H1 (cell line): ENCODE measurements around the gene DEAF1. TPM values are rescaled to one million over a fixed set of nuclear protein-coding genes. Genes with fewer than 3 reads are reported as not detected.

Source experiments
- CTCF ChIA-PET: fragments of 300-600 bp; sonication (Branson Sonifier 250); formaldehyde crosslinking; loops from one replicate; lab custom pipeline; 2021; ENCODE audit not compliant: partially characterized antibody; lab: Charles Lee
- POLR2A ChIA-PET: fragments of 300-600 bp; sonication (Branson Sonifier 250); formaldehyde crosslinking; loops from one replicate; lab custom pipeline; 2021; ENCODE audit warnings: inconsistent platforms; ENCODE audit not compliant: partially characterized antibody; lab: Charles Lee
- DNase-seq, 2 experiments: peaks; one replicate each; pipeline versions ENCODE4 v3.0.0 to v3.0.0-alpha.2; 2010 to 2022; ENCODE audit warnings: low spot score in 2 of 2, low read depth in 1 of 2, mixed read lengths in 1 of 2
- FAIRE-seq: peaks from 2 replicates; lab custom pipeline; 2011; peaks lifted over from hg19 to GRCh38; lab: Jason Lieb, UNC
- H2AFZ ChIP-seq: 2 replicates; pipeline ENCODE4 v1.8.1; 2012; ENCODE audit warnings: low read length, inconsistent platforms
- H2AK5ac ChIP-seq: 2 replicates; pipeline ENCODE4 v1.6.1; 2013; ENCODE audit warnings: low read depth, low read length
- H2BK120ac ChIP-seq: replicated peaks from 2 replicates; pipeline ENCODE3; 2013; ENCODE audit warnings: low read depth, low read length, inconsistent platforms
- H2BK12ac ChIP-seq: 2 replicates; pipeline ENCODE4 v1.6.1; 2013; ENCODE audit warnings: low read depth, low read length
- H2BK15ac ChIP-seq: 2 replicates; pipeline ENCODE4 v1.6.1; 2013; ENCODE audit warnings: low read length
- H2BK20ac ChIP-seq: 2 replicates; pipeline ENCODE4 v1.6.1; 2013; ENCODE audit warnings: low read length
- H2BK5ac ChIP-seq: 2 replicates; pipeline ENCODE4 v1.6.1; 2013; ENCODE audit warnings: low read depth, low read length
- H3K14ac ChIP-seq: 2 replicates; pipeline ENCODE4 v1.6.1; 2013; ENCODE audit warnings: inconsistent platforms; ENCODE audit not compliant: insufficient read length
- H3K18ac ChIP-seq: 2 replicates; pipeline ENCODE4 v1.6.1; 2013; ENCODE audit warnings: low read length; ENCODE audit errors: extremely low read depth
- H3K23ac ChIP-seq: 2 replicates; pipeline ENCODE4 v1.6.1; 2013; ENCODE audit warnings: inconsistent platforms; ENCODE audit not compliant: insufficient read length
- H3K23me2 ChIP-seq: 2 replicates; pipeline ENCODE4 v1.6.1; 2013; ENCODE audit warnings: low read depth, low read length
- H3K27ac ChIP-seq: 2 replicates; pipeline ENCODE4 v1.6.1; 2011; ENCODE audit warnings: low read depth, low read length, inconsistent platforms
- H3K27me3 ChIP-seq, 4 experiments: replicated peaks in 1 of 4; 1 replicate in 1 of 4; 2 replicates in 3 of 4; pipeline versions ENCODE4 v1.6.1 to v1.8.1; 2011 to 2013; ENCODE audit warnings: low read length in 3 of 4, mild to moderate bottlenecking in 3 of 4, inconsistent platforms in 2 of 4, mixed read lengths in 2 of 4, moderate library complexity in 1 of 4; ENCODE audit not compliant: control insufficient read depth in 3 of 4, insufficient read depth in 3 of 4; ENCODE audit errors: extremely low read depth in 1 of 4
- H3K36me3 ChIP-seq, 4 experiments: 2 replicates each; pipeline versions ENCODE4 v1.6.1 to v1.8.1; 2011 to 2013; ENCODE audit warnings: mild to moderate bottlenecking in 4 of 4, low read length in 3 of 4, moderate library complexity in 2 of 4, control low read depth in 1 of 4, inconsistent platforms in 1 of 4; ENCODE audit not compliant: insufficient read depth in 4 of 4, control insufficient read depth in 2 of 4
- H3K4ac ChIP-seq: replicated peaks from 2 replicates; pipeline ENCODE3; 2013; ENCODE audit warnings: low read length, low read depth, mixed read lengths, inconsistent platforms; ENCODE audit not compliant: insufficient read length
- H3K4me1 ChIP-seq, 4 experiments: replicated peaks in 1 of 4; 1 replicate in 1 of 4; 2 replicates in 3 of 4; pipeline versions ENCODE4 v1.6.1 to v1.8.1; 2011 to 2013; ENCODE audit warnings: low read length in 3 of 4, inconsistent platforms in 2 of 4, mixed read lengths in 1 of 4; ENCODE audit not compliant: insufficient read depth in 4 of 4, control insufficient read depth in 3 of 4
- H3K4me2 ChIP-seq, 2 experiments: 2 replicates each; pipeline versions ENCODE4 v1.6.1 to v1.8.1; 2011 to 2013; ENCODE audit warnings: low read depth in 2 of 2, low read length in 2 of 2, control low read depth in 1 of 2, inconsistent platforms in 1 of 2, mild to moderate bottlenecking in 1 of 2; ENCODE audit not compliant: insufficient read depth in 1 of 2
- H3K4me3 ChIP-seq, 4 experiments: fragments of 200-600, 300-600 bp in 1 of 4; sonication (generic), shearing (Covaris generic), sonication (Bioruptor Twin) in 1 of 4; 2 replicates each; pipeline versions ENCODE4 v1.5.1 to v1.8.1; 2011 to 2016; ENCODE audit warnings: low read length in 4 of 4, low read depth in 3 of 4, control low read depth in 2 of 4, inconsistent platforms in 2 of 4, mild to moderate bottlenecking in 2 of 4, mixed read lengths in 1 of 4, moderate library complexity in 1 of 4; ENCODE audit not compliant: insufficient read depth in 2 of 4; ENCODE audit errors: extremely low read depth in 1 of 4
- H3K56ac ChIP-seq: replicated peaks from 2 replicates; pipeline ENCODE3; 2013; ENCODE audit warnings: low read depth, mild to moderate bottlenecking, mixed read lengths, low read length, inconsistent platforms; ENCODE audit not compliant: insufficient read length
- H3K79me1 ChIP-seq: 2 replicates; pipeline ENCODE4 v1.6.1; 2013; ENCODE audit warnings: low read depth, low read length, control low read depth
- H3K79me2 ChIP-seq, 2 experiments: 2 replicates each; pipeline versions ENCODE4 v1.6.1 to v1.8.1; 2012 to 2013; ENCODE audit warnings: low read length in 2 of 2, mild to moderate bottlenecking in 2 of 2, inconsistent platforms in 1 of 2; ENCODE audit not compliant: insufficient read depth in 2 of 2, control insufficient read depth in 1 of 2
- H3K9ac ChIP-seq, 4 experiments: replicated peaks in 1 of 4; 1 replicate in 1 of 4; 2 replicates in 3 of 4; pipeline versions ENCODE4 v1.6.1 to v1.8.1; 2011 to 2013; ENCODE audit warnings: low read depth in 3 of 4, low read length in 3 of 4, control low read depth in 2 of 4, mild to moderate bottlenecking in 2 of 4, moderate library complexity in 2 of 4, inconsistent platforms in 1 of 4; ENCODE audit errors: extremely low read depth in 1 of 4
- H3K9me3 ChIP-seq, 2 experiments: 2 replicates each; pipeline versions ENCODE4 v1.6.1 to v1.8.1; 2012 to 2013; ENCODE audit warnings: mild to moderate bottlenecking in 2 of 2, moderate library complexity in 2 of 2, control low read depth in 1 of 2, inconsistent platforms in 1 of 2, low read depth in 1 of 2, low read length in 1 of 2, mixed read lengths in 1 of 2; ENCODE audit not compliant: insufficient read depth in 2 of 2
- H4K20me1 ChIP-seq, 2 experiments: replicated peaks in 1 of 2; 2 replicates each; pipeline versions ENCODE3 to v1.8.1; 2011 to 2013; ENCODE audit warnings: inconsistent platforms in 2 of 2, low read length in 2 of 2, mild to moderate bottlenecking in 1 of 2; ENCODE audit not compliant: insufficient read depth in 2 of 2, control insufficient read depth in 1 of 2
- H4K5ac ChIP-seq: 2 replicates; pipeline ENCODE4 v1.6.1; 2013; ENCODE audit warnings: low read length, low read depth, mixed read lengths, inconsistent platforms; ENCODE audit not compliant: insufficient read length
- H4K8ac ChIP-seq: 2 replicates; pipeline ENCODE4 v1.8.0; 2013; ENCODE audit warnings: mild to moderate bottlenecking, moderate library complexity, low read length, inconsistent platforms; ENCODE audit not compliant: insufficient read depth; ENCODE audit errors: extremely low read depth
- H4K91ac ChIP-seq: replicated peaks from 2 replicates; pipeline ENCODE3; 2013; ENCODE audit warnings: low read length, mixed read lengths, inconsistent platforms; ENCODE audit not compliant: insufficient read length
- BRCA1 ChIP-seq: IDR thresholded peaks from 2 replicates; pipeline ENCODE4 v1.6.1; 2012; ENCODE audit warnings: low read depth, low read length, improper control_type of control experiment
- CBX8 ChIP-seq: fragments of 300-800, 300-1000 bp; sonication (generic); IDR thresholded peaks from 2 replicates; pipeline ENCODE4 v1.7.1; 2016; ENCODE audit warnings: low read depth, low read length, borderline replicate concordance
- CHD2 ChIP-seq: IDR thresholded peaks from 2 replicates; pipeline ENCODE4 v1.6.1; 2012; ENCODE audit warnings: low read length, improper control_type of control experiment
- EZH2 ChIP-seq: fragments of 200-600 bp; sonication (generic); IDR thresholded peaks from 2 replicates; pipeline ENCODE4 v1.7.1; 2012; ENCODE audit warnings: low read depth, mild to moderate bottlenecking, moderate library complexity, low read length, inconsistent platforms; ENCODE audit not compliant: severe bottlenecking
- GABPA ChIP-seq: IDR thresholded peaks from 2 replicates; pipeline ENCODE4 v1.6.1; 2011; ENCODE audit warnings: mild to moderate bottlenecking, low read length, moderate library complexity, borderline replicate concordance; ENCODE audit not compliant: insufficient read depth
- KDM1A ChIP-seq: fragments of 200-600, 300-600 bp; sonication (generic); IDR thresholded peaks from 2 replicates; pipeline ENCODE4 v1.7.1; 2016; ENCODE audit warnings: mild to moderate bottlenecking, low read length, borderline replicate concordance
- POLR2AphosphoS5 ChIP-seq: IDR thresholded peaks from 2 replicates; pipeline ENCODE4 v1.6.1; 2011; ENCODE audit warnings: low read depth, low read length
- RXRA ChIP-seq: IDR thresholded peaks from 2 replicates; pipeline ENCODE4 v1.6.1; 2011; ENCODE audit warnings: low read depth, mild to moderate bottlenecking, low read length, moderate library complexity; ENCODE audit not compliant: insufficient read depth
- SP4 ChIP-seq: IDR thresholded peaks from 2 replicates; pipeline ENCODE4 v1.6.1; 2012; ENCODE audit warnings: low read length, inconsistent platforms
- TBP ChIP-seq: IDR thresholded peaks from 2 replicates; pipeline ENCODE4 v1.6.1; 2011; ENCODE audit warnings: low read depth, low read length, improper control_type of control experiment
- WGBS, 2 experiments: shearing (Covaris generic) in 1 of 2; methylation state at CpG; one replicate each; pipeline versions ENCODE4 v1.1.6 to v1.1.7; 2013 to 2015; ENCODE audit warnings: low lambda C conversion rate in 2 of 2, mixed read lengths in 2 of 2, inconsistent platforms in 1 of 2, low coverage in 1 of 2, missing lambda C conversion rate in 1 of 2; ENCODE audit not compliant: insufficient replicate concordance in 2 of 2, insufficient coverage in 1 of 2, insufficient read length in 1 of 2; ENCODE audit errors: extremely low coverage in 1 of 2, missing lambda C conversion rate in 1 of 2; 5-methylcytosine and 5-hydroxymethylcytosine counted together
- polyA plus RNA-seq, 7 experiments: library from polyadenylated mRNA; depleted of rRNA in 3 of 7; stranded (reverse) in 5 of 7; unstranded in 2 of 7; fragments of >200 nt in 5 of 7; fragments of 200-250 nt in 2 of 7; gene quantifications; 1 replicate in 5 of 7; 2 replicates in 1 of 7; 4 replicates in 1 of 7; pipeline versions ENCODE4 v1.2.1 to v1.2.3, GENCODE V29; 2011 to 2013; ENCODE audit warnings: missing spikeins in 2 of 7, mixed read lengths in 2 of 7
- total RNA-seq: library from RNA; stranded (reverse); fragmentation: NEBNext Ultra II Directional; extraction: Animal tissue kit (Norgen Biotek cat#: 25700); gene quantifications from 2 replicates; pipeline ENCODE4 v1.2.1, GENCODE V29; 2021
- TF ChIP-seq, protein P1 (sequence below): IDR thresholded peaks from 2 replicates; pipeline ENCODE4 v1.6.1; 2012; ENCODE audit warnings: low read length, inconsistent platforms

Gene DEAF1
- total and polyA plus RNA-seq, 2 of the 8 experiments (the other 6 are each of a cell fraction or from before 2014, with no cell fraction given): 47.3 to 58.4 TPM

DNA sequence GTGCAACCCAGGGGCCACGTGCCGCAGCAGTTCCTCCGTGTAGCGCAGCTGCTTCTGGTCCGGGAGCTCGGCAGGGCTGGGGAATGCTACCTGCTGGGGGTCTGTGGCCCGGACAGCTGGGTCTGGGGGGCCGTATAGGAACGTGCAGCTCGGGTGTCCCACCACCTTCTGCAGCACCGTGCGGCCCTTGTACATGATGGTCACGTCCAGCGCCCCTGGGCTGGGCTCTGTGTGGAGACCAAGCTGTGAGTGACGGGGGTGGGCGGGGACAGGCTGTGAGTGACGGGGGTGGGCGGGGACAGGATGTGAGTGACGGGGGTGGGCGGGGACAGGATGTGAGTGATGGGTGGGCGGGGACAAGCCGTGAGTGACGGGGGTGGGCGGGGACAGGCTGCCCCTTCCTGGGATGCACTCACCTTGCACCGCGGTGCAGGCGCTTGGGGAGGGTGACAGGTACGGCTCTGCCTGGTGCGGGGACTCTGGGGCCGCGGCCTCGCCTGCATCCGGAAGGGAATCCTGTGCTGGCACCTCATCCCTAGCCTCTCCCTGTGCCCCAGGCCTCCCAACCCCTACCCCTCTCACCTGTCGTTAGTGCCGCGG lies 81.6 kb downstream of the DEAF1 start:
- Histone ChIP-seq H2BK15ac (no peak overlapping the region), H2BK20ac (no peak overlapping the region), H3K27me3 (no peaks in the 10 kb centered on the region), H3K18ac (no peak overlapping the region), H3K79me2 (no peaks in the 10 kb centered on the region), H3K14ac (no peak overlapping the region), H3K27ac (no peak overlapping the region), H2AK5ac (no peak overlapping the region), H3K23me2 (peaks cover 3% of the 10 kb centered on the region; the same call in 1 of the 2 replicates), H3K4me3 (peak overlapping the region in 1 of 4 experiments; percentile 32; a peak in 1 of 8 replicates), H2BK120ac (no peak overlapping the region), H3K56ac (no peak overlapping the region), H3K9me3 (no peaks in the 10 kb centered on the region), H3K36me3 (peaks cover 16 to 40% (median 32%) of the 10 kb centered on the region in 4 experiments), H4K5ac (no peak overlapping the region), H4K20me1 (peaks cover 21 to 26% of the 10 kb centered on the region in 2 experiments), H3K79me1 (peaks cover 6% of the 10 kb centered on the region), H3K9ac (no peak overlapping the region), H4K8ac (peak overlapping the region; percentile 59; the same call in 1 of the 2 replicates), H3K4me2 (peak overlapping the region in 1 of 2 experiments; percentile 33; a peak in 2 of 4 replicates), H4K91ac (no peak overlapping the region), H2AFZ (no peak overlapping the region), H3K4ac (no peak overlapping the region), H2BK12ac (no peak overlapping the region), H3K23ac (no peak overlapping the region), H3K4me1 (peaks cover 0 to 15% (median 3%) of the 10 kb centered on the region in 4 experiments; a peak in 5 of 7 replicates), H2BK5ac (no peak overlapping the region)
- FAIRE-seq (no peak), DNase-seq (peak; percentile 64 to 86)
- POLR2A ChIA-PET: interaction anchor here (0.6 to 2.3 kb wide), 11 partner anchors 12 to 164 kb away, joined by 3 to 20 read pairs (median 4); partner anchors contain the start of genes DRD4, SCT and TALDO1
- CTCF ChIA-PET: interaction anchor here (0.6 to 2.4 kb wide), 7 partner anchors 10 to 110 kb away, joined by 3 to 11 read pairs (median 7); no protein-coding TSS in a partner anchor
- WGBS, 2 experiments: 58% methylated on average over 20 of the region's 36 CpGs; no CpG with 5 or more reads in 1 of the 2 experiments
- TF ChIP-seq BRCA1 (no peak), RXRA (no peak), GABPA (no peak), POLR2AphosphoS5 (peak; percentile 47), EZH2 (no peak), TBP (no peak), SP4 (no peak), CBX8 (no peak), CHD2 (no peak), KDM1A (no peak)
- TF ChIP-seq, protein P1, sequence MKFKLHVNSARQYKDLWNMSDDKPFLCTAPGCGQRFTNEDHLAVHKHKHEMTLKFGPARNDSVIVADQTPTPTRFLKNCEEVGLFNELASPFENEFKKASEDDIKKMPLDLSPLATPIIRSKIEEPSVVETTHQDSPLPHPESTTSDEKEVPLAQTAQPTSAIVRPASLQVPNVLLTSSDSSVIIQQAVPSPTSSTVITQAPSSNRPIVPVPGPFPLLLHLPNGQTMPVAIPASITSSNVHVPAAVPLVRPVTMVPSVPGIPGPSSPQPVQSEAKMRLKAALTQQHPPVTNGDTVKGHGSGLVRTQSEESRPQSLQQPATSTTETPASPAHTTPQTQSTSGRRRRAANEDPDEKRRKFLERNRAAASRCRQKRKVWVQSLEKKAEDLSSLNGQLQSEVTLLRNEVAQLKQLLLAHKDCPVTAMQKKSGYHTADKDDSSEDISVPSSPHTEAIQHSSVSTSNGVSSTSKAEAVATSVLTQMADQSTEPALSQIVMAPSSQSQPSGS: no peak
